GM23338 (cell line): ENCODE data around the gene CRYGA.

ENCODE experiments used
- CREB1 ChIP-seq: fragments of 250-450 bp; sonication (Bioruptor Pico); IDR thresholded peaks from 2 replicates; pipeline ENCODE4 v1.5.0; 2020; ENCODE audit warnings: low read depth, mild to moderate bottlenecking, moderate library complexity
- TF ChIP-seq, protein P1 (sequence below), 2 experiments: fragments of 200-600 bp in 1 of 2; sonication (generic) in 1 of 2; conservative IDR thresholded peaks; 2 replicates each; pipeline versions ENCODE4 v1.5.1 to v1.6.1; 2016 to 2017; ENCODE audit warnings: antibody characterized with exemption in 2 of 2, low read depth in 2 of 2, mild to moderate bottlenecking in 2 of 2, moderate library complexity in 1 of 2

DNA sequence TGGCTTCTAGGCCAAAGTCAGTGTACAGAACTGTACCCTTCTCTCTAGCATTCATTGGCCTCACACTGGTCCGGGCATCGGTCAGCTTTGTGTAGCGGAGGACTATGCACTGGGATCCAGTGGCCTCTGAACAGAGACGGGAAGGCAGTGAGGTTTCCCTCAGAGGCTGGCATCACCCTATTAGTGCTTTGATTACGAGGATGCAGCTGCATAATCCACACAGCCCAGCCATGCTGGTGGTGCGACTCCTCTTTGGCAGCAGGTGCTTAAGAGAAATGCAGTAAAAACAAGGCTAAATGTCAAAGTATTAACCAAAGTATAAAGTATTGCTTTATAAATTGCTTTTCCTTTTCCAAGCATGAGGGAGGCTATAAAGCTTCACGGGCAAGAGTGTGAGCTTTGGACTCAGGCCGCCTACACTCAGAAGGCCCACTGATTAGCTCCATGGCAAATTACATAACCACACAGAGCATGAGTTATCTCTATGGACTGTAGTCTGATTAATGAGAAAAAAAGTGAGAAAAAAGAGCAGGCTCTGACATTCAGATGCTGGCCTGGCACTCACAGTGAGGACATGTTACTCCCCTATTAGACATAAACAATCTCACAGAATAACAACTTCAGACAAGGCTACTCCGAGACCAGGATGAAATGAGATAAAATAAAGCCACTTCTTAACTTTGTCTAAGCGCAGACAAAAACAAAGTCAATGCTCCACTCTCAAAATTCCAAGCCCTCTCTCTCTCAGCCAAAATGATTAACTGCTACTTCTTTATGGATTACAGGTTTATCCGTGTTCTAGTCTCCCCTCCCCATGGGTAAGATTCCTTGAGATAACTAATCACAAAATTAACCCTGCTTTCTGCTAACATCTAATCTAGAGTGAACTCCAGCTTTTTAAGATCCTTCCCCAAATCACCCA, 27.3 kb downstream of the CRYGA start:
- TF ChIP-seq, protein P1, sequence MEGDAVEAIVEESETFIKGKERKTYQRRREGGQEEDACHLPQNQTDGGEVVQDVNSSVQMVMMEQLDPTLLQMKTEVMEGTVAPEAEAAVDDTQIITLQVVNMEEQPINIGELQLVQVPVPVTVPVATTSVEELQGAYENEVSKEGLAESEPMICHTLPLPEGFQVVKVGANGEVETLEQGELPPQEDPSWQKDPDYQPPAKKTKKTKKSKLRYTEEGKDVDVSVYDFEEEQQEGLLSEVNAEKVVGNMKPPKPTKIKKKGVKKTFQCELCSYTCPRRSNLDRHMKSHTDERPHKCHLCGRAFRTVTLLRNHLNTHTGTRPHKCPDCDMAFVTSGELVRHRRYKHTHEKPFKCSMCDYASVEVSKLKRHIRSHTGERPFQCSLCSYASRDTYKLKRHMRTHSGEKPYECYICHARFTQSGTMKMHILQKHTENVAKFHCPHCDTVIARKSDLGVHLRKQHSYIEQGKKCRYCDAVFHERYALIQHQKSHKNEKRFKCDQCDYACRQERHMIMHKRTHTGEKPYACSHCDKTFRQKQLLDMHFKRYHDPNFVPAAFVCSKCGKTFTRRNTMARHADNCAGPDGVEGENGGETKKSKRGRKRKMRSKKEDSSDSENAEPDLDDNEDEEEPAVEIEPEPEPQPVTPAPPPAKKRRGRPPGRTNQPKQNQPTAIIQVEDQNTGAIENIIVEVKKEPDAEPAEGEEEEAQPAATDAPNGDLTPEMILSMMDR (conservative IDR thresholded peaks at IDR 0.05; ENCODE audit: low read depth in 2 of 2): no peak
- no peak for TF ChIP-seq CREB1 (CRISPR knock-in tag)
